HG02678 (cell line): Measurements from ENCODE around the gene ZSWIM3.

ENCODE experiments used
- ATAC-seq: cut with Tn5 transposase; IDR thresholded peaks from one replicate; pipeline ENCODE4 v1.9.1; 2021; ENCODE audit warnings: mild to moderate bottlenecking, moderate library complexity; ENCODE audit not compliant: unreplicated experiment

The ZSWIM3 gene

DNA sequence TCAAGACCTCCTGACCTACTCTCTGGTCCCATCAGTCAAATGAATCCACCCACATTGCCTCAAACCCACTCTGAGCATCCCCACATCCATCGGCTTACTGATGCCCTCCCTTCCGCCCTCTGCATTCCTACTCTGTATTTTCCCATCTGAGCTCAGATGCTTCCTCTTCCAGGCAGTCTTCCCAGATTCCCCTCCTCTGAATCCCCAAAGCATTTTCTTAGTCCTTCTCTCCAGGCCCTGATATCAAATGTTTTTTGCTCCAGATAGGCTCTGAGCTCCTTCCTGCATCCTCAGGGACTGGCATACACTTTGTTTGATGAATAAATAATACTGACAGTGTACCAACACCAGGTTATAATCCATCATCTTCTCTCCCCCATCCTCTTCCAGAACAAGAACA is 50.7 kb downstream of the ZSWIM3 start:
- no peak for ATAC-seq

DNA sequence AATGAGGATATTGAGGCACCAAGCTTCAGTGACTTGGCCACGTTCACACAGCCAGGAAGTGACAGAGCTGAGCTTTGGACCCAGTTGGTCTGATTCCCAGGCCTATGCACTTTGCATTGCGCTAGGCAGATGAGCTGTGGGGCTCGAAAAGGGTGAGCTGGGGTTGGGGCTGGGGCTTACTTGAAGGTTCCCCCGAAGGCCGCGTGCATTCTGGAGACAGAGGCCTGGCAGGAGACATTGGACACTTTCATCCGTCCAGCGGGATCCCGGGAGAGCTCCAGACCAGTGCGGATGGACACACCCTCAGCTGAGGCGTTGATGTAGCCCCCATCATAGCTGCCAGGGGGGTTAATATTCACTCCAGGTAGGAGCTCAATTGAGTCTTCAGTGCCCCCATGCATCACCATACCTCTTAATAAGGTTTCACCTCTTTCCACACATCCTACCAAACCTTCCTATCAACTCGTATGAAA is 52.0 kb downstream of the ZSWIM3 start:
- no peak for ATAC-seq

DNA sequence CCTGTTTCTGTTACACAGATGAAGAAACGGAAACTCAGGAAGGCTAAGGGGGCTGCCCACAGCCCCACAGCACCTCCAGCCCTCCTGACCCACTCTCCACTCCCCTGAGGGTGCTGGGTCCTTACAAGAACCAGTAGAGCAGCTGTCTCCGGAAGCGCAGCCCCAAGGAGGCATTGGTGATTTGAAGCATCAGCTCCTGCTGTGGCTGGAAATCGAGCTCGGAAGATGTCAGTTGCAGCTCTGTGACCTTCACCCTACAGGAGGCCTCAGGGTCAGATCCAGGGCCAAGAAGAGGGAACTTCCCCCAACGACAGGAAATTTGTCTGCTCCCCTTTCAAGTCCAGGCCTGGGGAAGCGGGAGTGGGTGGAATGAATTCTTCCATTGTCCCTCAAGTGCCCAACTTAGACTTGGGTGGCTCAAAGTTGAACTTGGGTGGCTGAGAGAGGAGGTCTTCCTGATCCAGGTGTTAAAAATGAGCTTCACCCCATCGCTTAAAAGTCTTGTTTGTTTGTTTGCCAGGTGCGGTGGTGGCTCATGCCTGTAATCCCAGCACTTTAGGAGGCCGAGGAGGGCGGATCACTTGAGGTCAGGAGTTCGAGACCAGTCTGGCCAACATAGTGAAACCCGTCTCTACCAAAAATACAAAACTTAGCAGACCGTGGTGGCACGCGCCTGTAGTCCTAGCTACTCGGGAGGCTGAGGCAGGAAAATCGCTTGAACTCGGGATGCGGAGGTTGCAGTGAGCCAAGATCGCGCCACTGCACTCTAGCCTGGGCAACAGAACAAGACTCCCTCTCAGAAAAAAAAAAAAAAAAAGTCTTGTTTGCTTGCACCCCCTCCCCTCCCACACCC is 52.6 kb downstream of the ZSWIM3 start:
- no peak for ATAC-seq

DNA sequence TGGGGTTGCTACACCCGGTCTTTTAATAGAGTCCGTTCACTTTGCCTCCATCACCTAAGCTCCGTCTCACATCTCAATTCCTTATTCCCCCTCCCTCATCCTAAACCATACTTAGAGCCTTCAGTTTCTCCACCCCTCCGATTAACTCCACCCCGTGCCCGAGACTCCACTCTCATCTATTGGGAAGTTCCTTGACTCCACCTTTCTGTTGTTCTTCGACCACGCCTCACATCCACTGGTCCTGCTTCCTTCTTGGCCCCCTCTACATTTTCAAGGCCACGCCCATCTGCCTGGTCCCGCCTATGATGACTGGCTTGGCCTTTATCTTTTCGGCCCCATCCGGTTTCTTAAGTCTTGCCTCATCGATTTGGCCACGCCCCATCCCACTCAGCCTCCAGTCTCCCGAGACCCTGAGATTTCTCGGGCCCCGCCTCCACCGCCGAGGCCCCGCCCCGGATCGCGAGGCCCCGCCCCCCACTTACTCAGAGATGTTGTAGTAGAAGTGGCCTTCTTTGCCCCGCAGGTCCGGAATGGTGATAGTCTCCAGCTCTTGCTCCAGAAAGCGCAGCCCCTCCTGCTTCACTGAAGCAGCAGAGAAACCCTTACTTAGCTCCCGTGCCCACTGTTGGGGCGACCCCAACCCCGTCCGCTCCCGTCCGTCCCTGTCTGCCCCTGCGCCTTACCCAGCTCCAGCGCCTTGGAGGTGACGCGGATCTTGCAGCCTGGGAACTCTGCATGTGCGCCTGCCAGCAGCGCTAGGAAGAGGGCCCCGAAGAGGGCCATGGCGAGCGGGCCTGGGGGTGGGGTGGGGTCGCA is 53.5 kb downstream of the ZSWIM3 start:
- peak; percentile 89 for ATAC-seq

DNA sequence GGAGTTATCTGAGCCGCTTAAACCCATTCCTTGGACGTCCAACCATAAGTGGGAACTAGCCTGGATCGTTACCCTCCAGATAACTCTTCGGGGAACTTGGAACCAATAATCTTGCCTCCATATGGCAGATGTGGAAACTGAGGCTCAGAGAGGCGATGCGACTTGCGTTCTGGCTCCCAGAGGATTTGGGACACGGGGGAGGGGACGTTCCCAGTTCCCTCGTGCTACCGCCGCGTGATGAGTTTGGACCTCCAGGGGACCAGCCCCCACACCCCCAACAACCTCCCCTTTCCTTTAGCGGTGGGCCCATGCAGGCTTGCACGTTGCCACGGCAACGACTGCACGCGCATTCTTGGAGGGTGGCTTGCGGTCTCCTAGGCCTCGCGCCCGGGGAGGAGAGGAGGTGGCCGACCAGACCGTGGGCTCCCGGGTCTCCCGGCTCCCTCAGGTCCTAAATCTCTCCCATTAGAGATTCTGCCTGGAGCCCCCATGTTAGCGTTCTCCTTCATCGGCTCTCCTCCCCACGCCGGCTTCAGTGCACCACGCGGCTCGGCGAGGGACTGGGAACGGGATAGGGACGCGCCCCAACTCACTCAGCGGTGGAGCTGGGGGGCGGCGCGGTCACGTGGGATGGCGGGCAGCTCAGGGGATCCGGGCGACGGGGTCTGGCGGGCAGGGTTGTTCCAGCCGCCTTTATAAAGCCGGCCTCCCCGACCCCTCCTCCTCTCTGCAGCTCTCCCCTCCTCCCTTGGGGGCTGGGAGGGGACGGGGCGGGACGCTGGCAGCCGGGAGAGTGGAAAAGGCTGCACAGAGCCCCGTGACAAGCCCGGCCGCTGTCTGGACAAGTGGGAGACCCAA is 54.3 kb downstream of the ZSWIM3 start, which contains the start of gene PLTP:
Gene PLTP, minus strand, starts transcription at position 670 of the 858 bp plus-strand sequence. CDS start 703 bp downstream, outside the sequence.
- no peak for ATAC-seq

DNA sequence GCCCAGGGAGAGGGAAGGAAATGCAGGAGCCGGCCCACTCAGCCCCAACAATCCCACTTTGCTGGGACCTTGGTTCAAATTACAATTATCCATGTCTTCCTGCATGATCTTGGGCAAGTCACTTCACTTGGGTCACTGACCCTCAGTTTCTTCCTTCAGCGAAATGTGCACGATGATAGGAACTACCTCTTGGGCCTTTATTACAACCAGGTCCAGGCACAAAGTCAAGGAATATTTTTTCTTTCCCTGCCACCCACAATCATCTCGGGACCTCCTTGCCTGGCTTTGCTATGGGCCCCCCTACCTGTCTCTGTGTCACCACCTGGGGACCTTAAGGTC is 54.9 kb downstream of the ZSWIM3 start:
- ATAC-seq = no peak

DNA sequence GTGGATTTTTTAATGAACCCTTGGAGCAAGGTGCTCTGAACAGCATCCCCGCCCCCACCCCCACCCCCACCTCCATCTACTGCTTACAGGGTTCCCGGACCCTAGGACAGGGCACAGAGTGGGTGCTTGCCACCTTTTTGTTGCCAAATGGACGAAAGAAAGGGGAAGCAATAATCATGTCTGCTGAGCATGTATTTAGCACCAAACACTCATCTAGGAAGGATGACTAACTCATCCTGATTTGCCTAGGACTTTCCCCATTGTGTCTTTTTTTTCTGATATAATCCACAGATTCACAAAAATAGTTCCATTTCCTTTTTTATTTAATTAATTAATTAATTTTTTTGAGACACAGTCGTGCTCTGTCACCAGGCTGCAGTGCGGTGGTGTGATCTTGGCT is 55.7 kb downstream of the ZSWIM3 start:
- ATAC-seq = no peak

DNA sequence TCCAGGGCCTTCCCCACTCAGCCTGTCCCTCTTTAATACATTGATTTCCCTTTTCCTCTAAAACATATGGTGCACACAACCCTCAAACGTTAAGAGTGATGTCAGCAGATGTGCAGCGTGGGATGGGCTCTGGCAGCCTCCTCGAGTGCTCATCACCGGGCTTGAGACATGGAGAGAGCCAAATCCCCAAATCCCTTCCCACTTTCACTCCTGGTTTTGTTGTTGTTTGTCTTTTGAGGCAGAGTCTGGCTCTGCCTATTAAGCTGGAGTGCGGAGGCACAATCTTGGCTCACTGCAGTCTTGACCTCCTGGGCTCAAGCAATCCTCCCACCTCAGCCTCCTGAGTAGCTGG is 60.4 kb downstream of the ZSWIM3 start:
- ATAC-seq = no peak

DNA sequence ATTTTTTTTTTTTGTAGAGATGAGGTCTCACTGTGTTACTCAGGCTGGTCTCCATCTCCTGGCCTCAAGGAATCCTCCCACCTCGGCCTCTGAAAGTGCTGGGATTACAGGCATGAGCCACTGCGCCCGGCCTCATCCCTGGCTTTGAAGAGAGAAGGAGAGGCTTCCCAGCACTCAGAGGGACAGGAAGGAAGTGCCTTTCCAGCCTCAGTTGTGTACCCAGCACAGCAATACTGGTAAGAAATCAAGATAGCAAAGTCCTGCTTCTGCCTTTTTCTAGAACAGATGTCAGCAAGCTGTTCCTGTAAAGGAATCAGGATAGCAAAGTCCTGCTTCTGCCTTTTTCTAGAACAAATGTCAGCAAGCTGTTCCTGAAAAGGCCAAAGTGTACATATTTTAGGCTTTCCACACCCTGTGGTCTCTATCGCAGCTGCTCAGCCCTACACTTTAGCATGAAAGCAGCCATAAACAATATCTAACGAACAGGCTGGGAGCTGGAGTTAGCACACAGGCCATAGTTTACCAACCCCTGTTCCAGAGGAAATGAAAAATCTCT is 60.8 kb downstream of the ZSWIM3 start:
- ATAC-seq = no peak

DNA sequence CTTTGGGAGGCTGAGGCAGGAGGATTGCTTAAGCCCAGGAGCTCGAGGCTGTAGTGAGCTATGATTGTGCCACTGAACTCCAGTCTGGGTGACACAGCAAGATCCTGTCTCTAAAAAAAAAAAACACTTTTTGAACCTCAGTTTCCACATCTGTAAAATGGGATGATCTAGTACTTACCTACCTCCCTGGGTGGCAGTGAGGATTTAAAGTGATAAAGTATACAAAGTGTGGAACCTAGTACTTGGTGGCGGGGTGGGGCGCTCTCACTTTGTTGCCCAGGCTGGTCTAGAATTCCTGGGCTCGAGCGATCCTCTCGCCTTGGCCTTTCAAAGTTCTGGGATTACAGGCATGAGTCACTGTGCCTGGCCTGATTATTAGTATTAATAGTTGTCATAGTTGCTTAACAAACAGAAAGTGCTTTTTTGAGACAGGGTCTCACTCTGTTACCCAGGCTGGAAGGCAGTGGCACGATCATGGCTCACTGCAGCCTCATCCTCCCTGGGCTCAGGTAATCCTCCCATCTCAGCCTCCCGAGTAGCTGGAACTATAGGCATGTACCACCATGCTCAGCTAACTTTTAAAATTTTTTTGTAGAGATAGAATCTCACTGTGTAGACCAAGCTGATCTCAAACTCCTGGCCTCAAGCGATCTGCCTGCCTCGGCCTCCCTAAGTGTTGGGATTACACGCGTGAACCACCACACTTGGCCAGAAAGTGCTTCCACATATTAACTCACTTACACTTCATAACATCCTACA is 61.5 kb downstream of the ZSWIM3 start:
- ATAC-seq = no peak

DNA sequence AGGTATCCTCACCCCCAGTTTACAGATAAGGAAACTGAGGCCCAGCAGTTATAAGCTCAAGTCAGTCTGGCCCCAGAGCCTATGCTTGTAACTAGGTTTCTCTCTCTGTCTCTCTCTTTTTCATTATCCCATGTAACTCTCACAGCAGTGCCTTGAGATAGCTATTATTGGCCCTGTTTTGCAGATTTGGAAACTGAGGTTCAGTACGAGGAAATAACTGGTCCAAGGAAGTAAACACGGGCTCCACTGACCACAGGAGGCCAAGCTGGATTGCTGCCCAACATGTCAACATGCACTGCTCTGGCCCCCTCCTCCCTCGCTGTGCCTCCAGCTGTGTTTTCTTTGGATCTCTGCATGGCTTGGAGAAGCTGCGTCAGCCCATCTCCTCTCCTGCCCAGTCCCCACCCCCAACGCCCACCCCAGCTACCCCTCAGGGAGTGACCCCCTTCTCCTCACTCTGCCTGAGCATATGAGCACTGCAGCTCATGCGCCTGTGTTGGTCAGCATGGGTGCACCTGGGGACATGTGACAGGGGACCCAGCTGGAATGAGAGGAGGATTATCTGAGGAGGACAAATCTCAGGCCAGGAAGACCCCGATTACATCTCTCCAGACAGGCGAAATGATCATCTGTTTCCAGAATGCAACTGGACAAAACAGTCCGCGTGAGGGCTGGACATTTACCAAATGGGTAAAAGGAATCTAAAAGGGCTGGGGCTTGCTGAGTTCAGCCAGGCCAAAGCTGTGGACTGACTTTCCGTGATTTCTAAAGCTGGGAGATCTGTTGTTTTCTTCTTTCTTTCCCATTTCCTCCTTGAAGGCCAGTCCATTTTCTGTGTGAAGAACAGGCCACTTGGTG is 62.4 kb downstream of the ZSWIM3 start:
- no peak for ATAC-seq

DNA sequence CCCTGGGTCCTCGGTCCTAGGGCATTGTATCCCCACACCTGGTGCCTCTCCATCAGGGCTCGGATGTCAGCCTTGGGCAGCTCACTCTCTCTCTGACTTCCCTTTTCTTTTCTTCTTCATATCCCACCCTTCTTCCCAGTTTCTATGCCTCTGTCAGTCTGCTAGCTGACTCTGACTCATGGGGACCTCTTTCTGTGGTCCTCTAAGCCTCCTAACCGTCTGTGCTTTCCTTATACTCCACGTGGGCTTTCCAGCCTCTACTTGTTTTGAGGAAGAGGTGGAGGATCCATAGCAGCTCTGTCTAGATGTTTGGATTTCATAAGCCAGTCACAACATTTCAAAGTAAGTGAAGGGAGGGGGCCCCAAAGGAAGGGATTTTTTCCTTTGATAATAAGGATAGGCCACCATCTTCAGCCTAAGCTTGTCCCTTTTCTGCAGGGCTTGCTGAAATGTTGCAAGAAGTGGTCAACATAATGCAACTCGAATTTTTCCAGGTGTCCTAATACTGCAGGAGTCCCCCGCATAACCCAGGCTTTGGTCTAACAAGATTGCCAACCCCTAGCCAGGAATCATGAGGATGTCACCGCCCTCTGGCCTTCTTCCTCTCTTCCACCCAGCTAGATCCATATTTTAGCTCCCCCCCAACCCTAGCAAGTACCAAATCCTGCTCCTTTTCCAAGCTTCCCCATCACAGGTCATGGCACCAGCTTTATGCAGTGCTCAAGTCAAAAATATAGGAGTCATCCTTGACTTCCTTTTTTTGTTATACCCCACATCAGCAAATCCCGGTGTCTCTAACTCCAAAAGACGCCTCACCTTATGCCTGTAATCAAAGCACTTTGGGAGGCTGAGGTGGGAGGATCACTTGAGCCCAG is 63.3 kb downstream of the ZSWIM3 start:
- no peak for ATAC-seq

DNA sequence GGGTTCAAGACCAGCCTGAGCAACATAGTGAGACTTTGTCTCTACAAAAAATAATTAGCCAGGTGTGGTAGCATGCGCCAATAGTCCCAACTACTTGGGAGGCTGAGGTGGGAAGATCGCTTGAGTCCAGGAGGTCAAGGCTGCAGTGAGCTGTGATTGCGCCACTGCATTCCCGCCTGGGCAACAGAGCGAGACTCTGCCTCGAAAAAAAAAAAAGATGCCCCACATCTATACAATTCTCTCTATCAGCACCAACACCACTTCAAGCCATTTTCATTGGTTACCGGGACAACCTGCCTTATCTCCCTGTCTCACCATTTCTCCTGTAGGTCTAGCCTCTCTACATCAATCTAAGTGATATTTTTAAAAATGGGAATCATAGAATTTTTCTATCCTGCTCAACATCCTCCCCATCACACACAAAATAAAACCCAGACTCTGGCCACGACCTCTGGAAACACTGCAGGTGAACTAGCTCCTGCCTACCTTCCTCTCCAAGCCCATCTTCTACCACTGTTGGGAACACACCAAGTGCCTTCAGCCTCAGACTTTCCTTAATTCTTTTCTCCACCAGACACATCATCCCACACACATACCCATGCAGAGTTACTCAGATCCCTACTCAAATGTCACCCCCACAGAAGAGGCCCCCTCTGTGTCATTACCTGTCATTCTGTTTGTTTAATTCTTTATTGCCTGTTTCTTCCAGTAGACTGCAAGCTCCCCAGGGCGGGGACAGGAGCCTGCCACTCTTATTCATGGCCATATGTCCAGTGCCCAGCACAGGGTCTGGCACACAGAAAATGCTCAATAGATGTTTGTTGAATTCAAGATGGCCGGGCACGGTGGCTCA is 64.1 kb downstream of the ZSWIM3 start:
- no peak for ATAC-seq

DNA sequence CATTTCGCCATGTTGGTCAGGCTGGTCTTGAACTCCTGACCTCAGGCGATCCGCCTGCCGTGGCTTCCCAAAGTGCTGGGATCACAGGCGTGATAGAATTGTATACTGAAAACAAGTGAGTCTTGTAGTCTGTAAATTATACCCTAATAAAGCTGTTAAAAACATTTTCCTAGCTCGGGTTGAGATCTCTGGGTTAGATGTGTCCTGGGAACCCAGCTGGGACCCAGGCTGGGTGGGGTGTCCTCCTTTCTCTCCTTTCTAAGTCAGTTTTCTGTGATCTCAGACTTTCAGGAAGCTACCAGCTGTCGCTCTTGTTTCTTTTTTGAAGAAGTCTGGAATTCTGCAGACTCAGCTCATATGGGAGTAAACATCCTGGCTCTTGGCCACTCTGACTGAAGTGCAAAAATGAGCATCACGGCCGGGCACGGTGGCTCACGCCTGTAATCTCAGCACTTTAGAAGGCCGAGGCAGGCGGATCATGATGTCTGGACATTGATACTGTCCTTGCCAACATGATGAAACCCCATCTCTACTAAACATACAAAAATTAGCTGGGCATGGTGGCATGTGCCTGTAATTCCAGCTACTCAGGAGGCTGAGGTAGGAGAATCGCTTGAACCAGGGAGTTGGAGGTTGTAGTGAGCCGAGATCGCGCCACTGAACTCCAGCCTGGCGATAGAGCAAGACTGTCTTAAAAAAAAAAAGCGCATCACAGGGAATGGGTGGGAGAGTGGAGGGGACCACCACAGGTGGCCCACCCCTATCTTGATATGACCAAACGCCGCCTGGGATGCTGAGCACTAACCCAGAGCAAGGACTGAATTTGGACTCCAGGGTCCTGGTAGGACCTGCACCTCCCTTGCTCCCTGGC is 67.2 kb downstream of the ZSWIM3 start:
- no peak for ATAC-seq

DNA sequence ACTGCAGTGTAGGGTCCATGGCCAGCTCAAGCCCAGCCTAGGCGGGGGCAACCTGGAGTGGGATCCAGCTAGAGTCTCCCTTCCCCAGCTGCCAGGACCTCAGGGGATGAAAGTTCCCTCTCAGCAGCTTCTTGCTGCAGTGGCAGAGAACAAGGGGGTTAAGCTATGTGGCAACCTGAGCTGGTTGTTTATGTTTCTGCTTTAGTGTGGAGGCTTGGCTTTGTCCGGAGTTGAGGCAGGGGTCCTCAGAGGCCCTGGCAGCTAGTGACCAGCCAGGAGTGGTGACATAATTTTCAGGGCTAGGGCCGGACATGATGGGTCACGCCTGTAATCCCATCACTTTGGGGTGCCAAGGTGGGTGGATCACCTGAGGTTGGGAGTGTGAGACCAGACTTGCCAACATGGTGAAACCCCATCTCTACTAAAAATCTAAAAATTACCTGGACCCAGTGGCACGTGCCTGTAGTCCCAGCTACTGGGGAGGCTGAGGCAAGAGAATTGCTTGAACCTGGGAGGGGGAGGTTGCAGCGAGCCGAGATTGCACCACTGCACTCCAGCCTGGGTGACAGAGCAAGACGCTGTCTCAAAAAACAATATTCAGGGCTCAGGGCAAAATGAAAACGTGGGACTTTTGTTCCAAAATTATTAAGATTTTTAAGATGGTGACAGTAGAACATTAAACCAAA is 68.5 kb downstream of the ZSWIM3 start:
- ATAC-seq = no peak

DNA sequence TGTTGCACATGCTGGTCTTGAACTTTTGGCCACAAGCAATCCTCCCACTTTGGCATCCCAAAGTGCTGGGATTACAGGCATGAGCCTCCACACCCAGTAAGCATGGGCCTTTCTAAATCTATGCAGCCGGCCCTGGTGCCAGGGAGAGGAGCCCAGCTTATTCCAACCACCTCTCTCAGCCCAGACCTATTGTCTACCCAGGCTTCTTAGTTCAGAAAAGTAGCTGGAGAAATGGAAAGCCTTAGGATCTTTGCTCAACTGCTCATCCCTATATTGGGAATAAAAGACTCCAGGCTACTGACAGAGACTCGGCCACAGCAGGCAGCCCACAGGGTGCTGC is 69.3 kb downstream of the ZSWIM3 start:
- no peak for ATAC-seq
